ENCODE data around the gene STAG1. TPM values are rescaled to one million over a fixed set of nuclear protein-coding genes. Genes with fewer than 3 reads are reported as not detected.

STAG1 gene
- total RNA-seq, 2 experiments from 2014 or later = 38.7 to 44.7 TPM

DNA sequence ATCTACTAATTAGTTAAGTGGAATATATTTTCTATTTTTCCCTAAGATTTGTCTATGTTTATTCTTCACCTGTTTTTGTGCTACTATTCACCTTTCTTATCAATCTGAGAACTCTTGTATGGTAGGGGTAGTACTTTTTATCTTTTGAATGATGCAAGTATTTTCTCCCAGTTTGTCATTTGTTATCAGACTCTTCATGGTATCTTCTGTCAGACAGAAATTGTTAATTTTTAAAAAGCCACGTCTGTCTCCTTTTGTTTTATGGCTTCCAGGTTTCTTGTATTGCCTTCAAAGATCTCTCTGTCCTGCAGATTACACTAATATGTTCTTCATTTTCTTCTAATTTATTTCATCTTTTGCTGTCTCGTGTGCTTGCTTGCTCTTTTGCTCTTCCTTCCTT is 317.7 kb downstream of the STAG1 start:
- CTCF ChIA-PET = no interaction called here
- H3K27ac Mint-ChIP-seq = no peak overlapping the region

DNA sequence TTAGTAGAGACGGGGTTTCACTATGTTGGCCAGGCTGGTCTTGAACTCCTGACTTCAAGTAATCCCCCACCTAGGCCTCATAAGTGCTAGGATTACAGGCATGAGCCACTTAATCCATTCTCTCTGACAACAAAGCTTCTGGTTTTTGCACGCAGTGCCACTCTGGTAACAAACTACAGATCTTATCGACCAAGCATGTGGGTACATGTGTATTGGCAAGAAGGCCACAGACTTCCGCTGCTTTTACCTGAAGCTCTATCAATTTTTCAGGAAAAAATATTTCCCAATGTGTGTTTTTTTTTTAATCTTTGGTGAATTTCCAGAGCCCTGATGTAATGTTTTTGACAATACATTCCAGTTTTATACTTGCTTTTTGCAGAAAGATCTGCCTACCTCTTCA is 319.5 kb downstream of the STAG1 start:
- DNase-seq (no peak), ATAC-seq (no peak)
- CTCF ChIA-PET = no interaction called here
- no peaks in the 10 kb centered on the region for H3K4me1 Mint-ChIP-seq (ENCODE audit: low read depth)
- H3K9me3 Mint-ChIP-seq (ENCODE audit: insufficient read depth) = no peaks in the 10 kb centered on the region
- no peak overlapping the region for H3K27ac Mint-ChIP-seq
- POLR2A ChIA-PET = no interaction called here
- H3K36me3 Mint-ChIP-seq (ENCODE audit: low read depth) = peaks cover 24% of the 10 kb centered on the region
- H3K27me3 Mint-ChIP-seq (ENCODE audit: low read depth) = no peaks in the 10 kb centered on the region
- no peak overlapping the region for H3K4me3 Mint-ChIP-seq

More for the DNA sequence above, 317.7 kb downstream of the STAG1 start:
- DNase-seq (no peak), ATAC-seq (no peak)
- Mint-ChIP-seq H3K9me3 (ENCODE audit: insufficient read depth) (no peaks in the 10 kb centered on the region), H3K4me3 (no peak overlapping the region), H3K36me3 (ENCODE audit: low read depth) (peaks cover 18% of the 10 kb centered on the region), H3K27me3 (ENCODE audit: low read depth) (no peaks in the 10 kb centered on the region), H3K4me1 (ENCODE audit: low read depth) (no peaks in the 10 kb centered on the region)
- POLR2A ChIA-PET = no interaction called here

DNA sequence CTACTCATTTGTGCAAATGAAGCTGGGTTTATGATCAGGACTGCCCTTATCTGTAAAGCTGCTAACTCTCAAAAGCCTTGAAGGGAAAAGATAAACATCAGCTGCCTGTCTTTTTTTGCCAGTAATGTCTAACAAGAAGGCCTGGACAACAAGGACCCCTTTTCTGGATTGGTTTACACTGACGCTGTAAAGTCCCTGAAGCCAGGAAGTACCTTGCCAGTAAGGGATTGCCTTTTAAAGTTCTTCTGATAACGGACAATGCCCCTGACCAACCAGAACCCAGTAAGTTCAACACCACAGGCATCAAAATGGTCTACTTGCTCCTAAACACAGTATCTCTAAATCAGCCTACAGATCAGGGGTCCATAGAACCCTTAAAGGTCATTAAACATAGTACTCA is 324.0 kb downstream of the STAG1 start:
- no peak overlapping the region for H3K4me3 Mint-ChIP-seq
- CTCF ChIA-PET = interaction anchor here (1.3 kb wide), 1 partner anchor 324 kb away, joined by 3 read pairs; the partner anchor contains the start of gene STAG1
- H3K36me3 Mint-ChIP-seq (ENCODE audit: low read depth) = peaks cover 25% of the 10 kb centered on the region
- no peaks in the 10 kb centered on the region for H3K27me3 Mint-ChIP-seq (ENCODE audit: low read depth)
- no peaks in the 10 kb centered on the region for H3K4me1 Mint-ChIP-seq (ENCODE audit: low read depth)
- DNase-seq = no peak
- no peaks in the 10 kb centered on the region for H3K9me3 Mint-ChIP-seq (ENCODE audit: insufficient read depth)
- POLR2A ChIA-PET = no interaction called here
- no peak for ATAC-seq
- no peak overlapping the region for H3K27ac Mint-ChIP-seq

DNA sequence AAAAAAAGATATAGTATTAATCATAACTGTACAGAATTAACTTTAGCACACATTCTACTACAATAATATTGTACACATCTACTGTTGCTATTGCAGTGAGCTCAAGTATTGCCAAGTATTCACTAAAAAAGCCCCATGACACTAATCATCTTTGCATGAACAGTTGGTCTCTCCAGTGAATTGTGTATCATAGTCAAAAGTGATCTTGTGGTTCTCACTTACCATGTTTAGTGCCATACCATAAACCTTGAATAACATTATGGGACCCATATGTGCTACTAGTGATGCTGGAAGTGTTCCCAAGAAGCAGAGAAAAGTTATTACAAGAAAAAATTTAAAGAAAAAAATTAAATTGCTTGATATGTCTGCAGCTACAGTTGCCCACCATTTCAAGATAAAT is 324.9 kb downstream of the STAG1 start:
- Mint-ChIP-seq H3K9me3 (ENCODE audit: insufficient read depth) (no peaks in the 10 kb centered on the region), H3K27ac (no peak overlapping the region), H3K4me1 (ENCODE audit: low read depth) (no peaks in the 10 kb centered on the region), H3K4me3 (no peak overlapping the region), H3K27me3 (ENCODE audit: low read depth) (no peaks in the 10 kb centered on the region), H3K36me3 (ENCODE audit: low read depth) (peaks cover 22% of the 10 kb centered on the region)
- DNase-seq (no peak), ATAC-seq (no peak)
- ChIA-PET POLR2A (no interaction called here), CTCF (interaction anchor here (1.3 kb wide), 1 partner anchor 325 kb away, joined by 3 read pairs; the partner anchor contains the start of gene STAG1)

DNA sequence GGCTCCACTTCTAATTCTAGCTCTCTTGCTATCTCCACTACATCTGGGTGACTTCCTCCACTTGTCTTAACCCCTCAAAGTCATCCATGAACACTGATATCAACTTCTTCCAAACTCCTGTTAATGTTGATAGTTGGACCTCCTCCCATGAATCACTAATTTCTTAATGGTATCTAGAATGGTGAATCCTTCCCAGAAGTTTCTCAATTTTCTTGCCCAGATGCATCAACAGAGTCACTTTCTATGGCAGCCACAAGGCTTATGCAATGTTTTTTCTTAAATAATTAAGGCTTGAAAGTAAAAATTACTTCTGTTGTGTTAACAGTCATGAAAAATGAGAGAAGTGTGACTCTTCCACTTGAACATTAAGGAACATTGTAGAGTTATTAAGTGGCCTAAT is 337.7 kb downstream of the STAG1 start:
- ATAC-seq = no peak
- Mint-ChIP-seq H3K9me3 (ENCODE audit: insufficient read depth) (no peaks in the 10 kb centered on the region), H3K27me3 (ENCODE audit: low read depth) (no peaks in the 10 kb centered on the region), H3K27ac (no peak overlapping the region), H3K4me3 (no peak overlapping the region), H3K36me3 (ENCODE audit: low read depth) (peaks cover 28% of the 10 kb centered on the region), H3K4me1 (ENCODE audit: low read depth) (no peaks in the 10 kb centered on the region)
- no peak for DNase-seq
- POLR2A ChIA-PET = no interaction called here
- CTCF ChIA-PET = no interaction called here

DNA sequence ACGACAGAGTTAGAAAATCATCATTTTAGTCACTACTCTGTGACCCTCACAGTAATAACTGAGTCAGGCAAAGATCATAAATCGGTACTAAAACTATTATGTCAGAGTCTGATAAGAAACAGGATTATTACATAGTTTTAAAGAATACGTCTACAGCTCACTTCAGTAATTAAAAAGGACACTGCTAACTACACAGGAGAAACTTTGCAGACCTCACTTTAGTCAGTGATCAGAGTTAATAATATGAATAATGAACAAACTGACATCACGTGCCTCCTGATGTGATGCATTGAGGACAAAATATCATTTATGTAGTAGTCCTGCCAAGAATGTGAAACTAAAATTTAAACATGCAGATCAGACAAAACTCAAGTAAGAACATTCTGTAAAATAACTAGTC is 339.9 kb downstream of the STAG1 start:
- DNase-seq (no peak), ATAC-seq (no peak)
- POLR2A ChIA-PET = no interaction called here
- H3K27ac Mint-ChIP-seq = no peak overlapping the region
- no peaks in the 10 kb centered on the region for H3K9me3 Mint-ChIP-seq (ENCODE audit: insufficient read depth)
- no peaks in the 10 kb centered on the region for H3K27me3 Mint-ChIP-seq (ENCODE audit: low read depth)
- H3K36me3 Mint-ChIP-seq (ENCODE audit: low read depth) = peaks cover 27% of the 10 kb centered on the region
- no peaks in the 10 kb centered on the region for H3K4me1 Mint-ChIP-seq (ENCODE audit: low read depth)
- CTCF ChIA-PET = no interaction called here
- H3K4me3 Mint-ChIP-seq = no peak overlapping the region

DNA sequence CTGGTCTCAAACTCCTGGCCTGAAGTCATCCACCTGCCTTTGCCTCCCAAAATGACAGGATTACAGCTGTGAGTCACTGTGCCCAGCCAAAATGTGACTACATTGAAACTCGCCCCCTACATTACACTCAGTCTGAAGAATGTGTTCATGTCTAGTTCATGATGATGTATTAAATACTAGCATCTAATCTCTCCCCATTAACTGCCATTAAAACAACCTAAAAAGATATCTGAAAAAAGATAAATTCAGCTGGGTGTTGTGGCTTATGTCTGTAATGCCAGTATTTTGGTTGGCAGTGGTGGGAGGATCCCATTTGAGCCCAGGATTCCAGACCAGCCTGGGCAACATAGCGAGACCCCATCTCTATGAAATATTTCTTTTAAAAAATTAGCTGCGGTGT is 342.6 kb downstream of the STAG1 start:
- Mint-ChIP-seq H3K27me3 (ENCODE audit: low read depth) (no peaks in the 10 kb centered on the region), H3K4me1 (ENCODE audit: low read depth) (no peaks in the 10 kb centered on the region), H3K9me3 (ENCODE audit: insufficient read depth) (no peaks in the 10 kb centered on the region), H3K36me3 (ENCODE audit: low read depth) (peaks cover 17% of the 10 kb centered on the region), H3K27ac (no peak overlapping the region), H3K4me3 (no peak overlapping the region)
- no peak for DNase-seq
- POLR2A ChIA-PET = no interaction called here
- no peak for ATAC-seq
- CTCF ChIA-PET = no interaction called here

DNA sequence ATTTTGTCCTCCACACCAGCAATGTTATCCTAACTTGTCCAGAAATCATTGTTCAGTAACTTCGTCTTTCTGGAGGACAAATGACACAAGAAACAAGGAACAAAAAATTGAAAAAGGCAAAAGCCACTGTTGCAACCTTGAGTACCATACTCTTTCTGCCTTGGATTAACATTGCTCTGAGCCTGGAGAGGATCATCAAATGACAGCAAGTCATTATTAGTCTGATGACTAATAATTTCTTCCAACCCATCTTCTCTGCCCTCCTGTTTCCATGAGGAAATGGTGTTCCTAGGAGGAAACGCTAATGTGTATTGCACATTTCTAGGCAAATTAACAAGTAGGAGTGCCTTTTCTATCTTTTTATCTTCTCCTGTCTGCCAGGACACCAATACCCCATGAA is 348.1 kb downstream of the STAG1 start:
- H3K4me3 Mint-ChIP-seq = no peak overlapping the region
- ATAC-seq (no peak), DNase-seq (no peak)
- no peak overlapping the region for H3K27ac Mint-ChIP-seq
- no peaks in the 10 kb centered on the region for H3K4me1 Mint-ChIP-seq (ENCODE audit: low read depth)
- no peaks in the 10 kb centered on the region for H3K27me3 Mint-ChIP-seq (ENCODE audit: low read depth)
- ChIA-PET POLR2A (no interaction called here), CTCF (interaction anchor here (1.0 kb wide), 2 partner anchors 12 to 610 kb away, joined by 3 to 4 read pairs; no protein-coding TSS in a partner anchor)
- H3K36me3 Mint-ChIP-seq (ENCODE audit: low read depth) = peaks cover 14% of the 10 kb centered on the region
- H3K9me3 Mint-ChIP-seq (ENCODE audit: insufficient read depth) = no peaks in the 10 kb centered on the region

DNA sequence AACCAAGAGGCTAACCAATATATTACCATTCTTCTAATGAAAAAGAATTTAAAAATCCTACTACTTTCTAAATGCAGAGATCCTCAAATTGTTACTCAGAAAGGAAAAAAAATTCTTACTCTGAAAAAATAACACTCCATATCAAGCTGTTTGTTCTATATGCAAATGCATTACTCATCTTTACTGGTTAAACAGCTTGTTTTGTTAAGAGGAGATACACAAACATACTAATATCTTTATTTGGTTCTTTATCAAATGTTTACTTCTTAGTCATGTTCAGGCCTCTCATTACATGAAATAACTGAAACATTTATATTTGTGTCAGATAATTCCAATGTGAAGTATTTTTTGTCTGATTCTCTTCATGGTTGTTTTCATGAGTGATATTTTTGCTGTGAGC is 355.3 kb downstream of the STAG1 start:
- H3K4me3 Mint-ChIP-seq = no peak overlapping the region
- H3K4me1 Mint-ChIP-seq (ENCODE audit: low read depth) = no peaks in the 10 kb centered on the region
- H3K36me3 Mint-ChIP-seq (ENCODE audit: low read depth) = peaks cover 12% of the 10 kb centered on the region
- H3K9me3 Mint-ChIP-seq (ENCODE audit: insufficient read depth) = no peaks in the 10 kb centered on the region
- CTCF ChIA-PET = interaction anchor here (0.8 to 0.9 kb wide), 2 partner anchors 45 to 355 kb away, joined by 3 to 5 read pairs; partner anchors contain the start of gene STAG1
- ATAC-seq = no peak
- H3K27me3 Mint-ChIP-seq (ENCODE audit: low read depth) = no peaks in the 10 kb centered on the region
- DNase-seq = no peak
- POLR2A ChIA-PET = no interaction called here
- peak overlapping the region; percentile 34 for H3K27ac Mint-ChIP-seq

DNA sequence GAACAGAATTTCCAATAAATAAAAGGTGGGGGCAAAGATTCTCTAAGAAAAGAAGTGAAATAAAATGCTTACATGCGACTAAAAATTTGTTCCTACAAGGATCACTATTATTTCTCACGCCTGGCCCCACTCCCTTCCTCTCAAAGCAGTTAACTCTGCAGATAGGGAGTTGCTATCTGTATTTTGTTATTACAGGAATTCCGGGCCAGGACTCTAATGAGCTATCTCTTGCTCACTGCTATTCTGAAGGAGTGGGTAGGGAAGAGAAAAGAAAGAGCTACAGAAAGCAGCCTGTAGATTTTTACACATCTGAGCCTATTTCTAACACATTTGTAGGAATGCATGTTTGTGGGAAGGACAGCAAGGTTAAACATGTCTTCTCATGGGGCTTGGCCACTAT is 361.6 kb downstream of the STAG1 start:
- no peak for ATAC-seq
- Mint-ChIP-seq H3K4me1 (ENCODE audit: low read depth) (no peaks in the 10 kb centered on the region), H3K27me3 (ENCODE audit: low read depth) (no peaks in the 10 kb centered on the region), H3K27ac (no peak overlapping the region), H3K36me3 (ENCODE audit: low read depth) (no peaks in the 10 kb centered on the region), H3K4me3 (no peak overlapping the region), H3K9me3 (ENCODE audit: insufficient read depth) (no peaks in the 10 kb centered on the region)
- DNase-seq = no peak
- POLR2A ChIA-PET = no interaction called here
- CTCF ChIA-PET = interaction anchor here (0.7 to 3.6 kb wide), 12 partner anchors 8 to 642 kb away, joined by 3 to 46 read pairs (median 8); partner anchors contain the start of gene STAG1

DNA sequence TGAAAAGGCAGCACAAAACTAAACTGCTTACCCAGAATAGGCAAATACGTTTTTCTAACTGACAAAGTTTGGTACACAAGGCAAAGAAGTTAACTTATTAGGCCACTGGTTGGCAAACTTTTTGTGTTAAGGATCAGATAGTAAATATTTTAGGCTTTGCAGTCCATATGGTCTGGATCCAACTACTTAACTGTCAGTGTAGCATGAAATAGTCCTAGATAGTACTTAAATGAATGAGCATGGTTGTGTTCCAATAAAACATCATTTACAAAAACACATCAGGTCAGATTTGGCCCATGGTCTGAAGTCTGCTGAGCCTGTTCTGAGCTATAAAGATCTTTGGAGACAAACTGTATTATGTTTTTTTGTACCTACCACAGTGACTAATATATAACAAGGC is 365.1 kb downstream of the STAG1 start:
- Mint-ChIP-seq H3K27ac (no peak overlapping the region), H3K4me1 (ENCODE audit: low read depth) (peaks cover 4% of the 10 kb centered on the region), H3K36me3 (ENCODE audit: low read depth) (peaks cover 5% of the 10 kb centered on the region), H3K27me3 (ENCODE audit: low read depth) (no peaks in the 10 kb centered on the region), H3K4me3 (no peak overlapping the region), H3K9me3 (ENCODE audit: insufficient read depth) (no peaks in the 10 kb centered on the region)
- POLR2A ChIA-PET = no interaction called here
- DNase-seq (no peak), ATAC-seq (no peak)
- CTCF ChIA-PET = interaction anchor here (0.7 to 3.2 kb wide), 6 partner anchors 21 to 645 kb away, joined by 3 to 12 read pairs (median 3); partner anchors contain the start of gene STAG1

DNA sequence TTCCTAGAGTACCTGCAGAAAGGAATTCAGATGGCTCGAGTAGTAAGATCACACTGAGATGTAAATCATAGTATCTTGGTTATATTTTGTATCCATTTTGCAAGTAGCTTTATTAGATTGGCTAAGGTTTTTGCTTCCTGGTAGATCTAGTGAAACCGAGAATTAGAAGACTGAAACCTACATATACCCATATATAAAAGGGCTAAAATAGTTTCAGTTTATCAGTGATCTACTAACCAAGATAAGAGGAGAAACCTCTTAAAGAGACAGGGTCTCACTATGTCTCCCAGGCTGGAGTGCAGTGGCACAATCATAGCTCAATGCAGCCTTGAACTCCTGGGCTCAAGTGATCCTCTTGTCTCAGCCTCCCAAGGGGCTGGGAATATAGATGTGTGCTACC is 366.7 kb downstream of the STAG1 start:
- H3K4me1 Mint-ChIP-seq (ENCODE audit: low read depth) = peaks cover 4% of the 10 kb centered on the region
- no peak for DNase-seq
- H3K27me3 Mint-ChIP-seq (ENCODE audit: low read depth) = no peaks in the 10 kb centered on the region
- peak overlapping the region; percentile 20 for H3K27ac Mint-ChIP-seq
- H3K36me3 Mint-ChIP-seq (ENCODE audit: low read depth) = peaks cover 5% of the 10 kb centered on the region
- CTCF ChIA-PET = interaction anchor here (0.6 to 2.8 kb wide), 2 partner anchors 316 to 367 kb away, joined by 4 to 12 read pairs; partner anchors contain the start of gene STAG1
- POLR2A ChIA-PET = no interaction called here
- ATAC-seq = peak; percentile 33
- H3K4me3 Mint-ChIP-seq = no peak overlapping the region
- H3K9me3 Mint-ChIP-seq (ENCODE audit: insufficient read depth) = no peaks in the 10 kb centered on the region

DNA sequence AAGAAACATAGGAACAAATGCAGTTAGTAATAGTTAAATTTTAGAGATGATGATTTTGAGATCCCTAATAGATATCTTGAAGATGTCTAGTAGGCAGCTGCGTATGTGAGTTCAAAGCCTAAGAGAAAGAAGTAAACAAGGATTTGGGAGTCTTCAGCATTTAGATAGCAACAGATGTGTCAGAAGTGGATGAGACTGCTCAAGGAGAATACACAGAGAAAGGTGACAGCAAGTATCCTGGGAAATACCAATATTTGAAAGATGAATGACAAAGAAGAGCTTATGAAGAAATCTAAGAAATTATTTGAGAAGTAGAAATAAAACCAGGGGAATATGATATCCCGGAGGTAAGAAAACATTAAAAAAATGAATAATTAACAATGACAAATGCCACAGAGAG is 371.1 kb downstream of the STAG1 start:
- H3K27ac Mint-ChIP-seq = no peak overlapping the region
- no peaks in the 10 kb centered on the region for H3K9me3 Mint-ChIP-seq (ENCODE audit: insufficient read depth)
- peaks cover 11% of the 10 kb centered on the region for H3K36me3 Mint-ChIP-seq (ENCODE audit: low read depth)
- H3K4me1 Mint-ChIP-seq (ENCODE audit: low read depth) = peaks cover 4% of the 10 kb centered on the region
- ATAC-seq (no peak), DNase-seq (no peak)
- no peak overlapping the region for H3K4me3 Mint-ChIP-seq
- ChIA-PET CTCF (interaction anchor here (0.7 to 1.9 kb wide), 4 partner anchors 11 to 633 kb away, joined by 3 to 14 read pairs (median 6); partner anchors contain the start of gene STAG1), POLR2A (no interaction called here)
- no peaks in the 10 kb centered on the region for H3K27me3 Mint-ChIP-seq (ENCODE audit: low read depth)
